DND-41 (cell line): ENCODE data around the gene DRD3.

Experiments used
- EZH2 ChIP-seq: IDR thresholded peaks from 3 replicates; pipeline ENCODE4 v1.6.1; 2012; ENCODE audit warnings: borderline replicate concordance, low read depth, mild to moderate bottlenecking, moderate library complexity, low read length, inconsistent platforms; ENCODE audit not compliant: severe bottlenecking
- TF ChIP-seq, protein P1 (sequence below): IDR thresholded peaks from 2 replicates; pipeline ENCODE4 v1.5.1; 2012; ENCODE audit warnings: borderline replicate concordance, low read length, moderate library complexity, mild to moderate bottlenecking; ENCODE audit not compliant: poor library complexity, severe bottlenecking; ENCODE audit errors: extremely low read depth

GRCh38 chr3:114093596-114093995 lies 85.3 kb downstream of the DRD3 start:
- TF ChIP-seq, protein P1, sequence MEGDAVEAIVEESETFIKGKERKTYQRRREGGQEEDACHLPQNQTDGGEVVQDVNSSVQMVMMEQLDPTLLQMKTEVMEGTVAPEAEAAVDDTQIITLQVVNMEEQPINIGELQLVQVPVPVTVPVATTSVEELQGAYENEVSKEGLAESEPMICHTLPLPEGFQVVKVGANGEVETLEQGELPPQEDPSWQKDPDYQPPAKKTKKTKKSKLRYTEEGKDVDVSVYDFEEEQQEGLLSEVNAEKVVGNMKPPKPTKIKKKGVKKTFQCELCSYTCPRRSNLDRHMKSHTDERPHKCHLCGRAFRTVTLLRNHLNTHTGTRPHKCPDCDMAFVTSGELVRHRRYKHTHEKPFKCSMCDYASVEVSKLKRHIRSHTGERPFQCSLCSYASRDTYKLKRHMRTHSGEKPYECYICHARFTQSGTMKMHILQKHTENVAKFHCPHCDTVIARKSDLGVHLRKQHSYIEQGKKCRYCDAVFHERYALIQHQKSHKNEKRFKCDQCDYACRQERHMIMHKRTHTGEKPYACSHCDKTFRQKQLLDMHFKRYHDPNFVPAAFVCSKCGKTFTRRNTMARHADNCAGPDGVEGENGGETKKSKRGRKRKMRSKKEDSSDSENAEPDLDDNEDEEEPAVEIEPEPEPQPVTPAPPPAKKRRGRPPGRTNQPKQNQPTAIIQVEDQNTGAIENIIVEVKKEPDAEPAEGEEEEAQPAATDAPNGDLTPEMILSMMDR, result no peak
- TF ChIP-seq EZH2, result no peak
